HFF-Myc (cell line): ENCODE measurements around the gene FAM117B.

Source experiments
- DNase-seq: peaks from one replicate; pipeline ENCODE4 v3.0.0-alpha.2; 2011; ENCODE audit warnings: low read depth; ENCODE audit errors: extremely low read depth
- H3K4me3 ChIP-seq: replicated peaks from 2 replicates; pipeline ENCODE4 v1.5.1; 2011; ENCODE audit warnings: low read depth, mild to moderate bottlenecking, control low read depth, low read length
- TF ChIP-seq, protein P1 (sequence below): IDR thresholded peaks from 2 replicates; pipeline ENCODE4 v1.5.1; 2012; ENCODE audit warnings: mild to moderate bottlenecking, low read depth, low read length, control low read depth; ENCODE audit errors: missing control alignments

Gene FAM117B

DNA sequence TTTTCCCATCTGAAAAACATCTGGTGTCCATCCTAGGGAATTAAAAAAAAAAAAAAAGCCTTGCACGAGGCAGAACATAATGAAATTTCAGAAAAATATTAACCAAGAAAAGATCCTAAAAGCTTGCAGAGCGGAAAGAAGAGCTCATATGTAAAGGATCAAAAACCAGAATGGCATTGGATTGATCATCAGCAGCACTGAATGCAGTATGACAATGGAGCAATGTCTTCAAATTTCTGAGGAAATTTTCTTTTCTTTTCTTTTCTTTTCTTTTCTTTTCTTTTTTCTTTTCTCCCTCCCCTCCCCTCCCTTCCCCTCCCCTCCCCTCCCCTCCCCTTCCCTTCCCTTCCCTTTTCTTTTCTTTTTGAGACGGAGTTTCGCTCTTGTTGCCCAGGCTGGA lies 21.3 kb upstream of the FAM117B start:
- TF ChIP-seq, protein P1, sequence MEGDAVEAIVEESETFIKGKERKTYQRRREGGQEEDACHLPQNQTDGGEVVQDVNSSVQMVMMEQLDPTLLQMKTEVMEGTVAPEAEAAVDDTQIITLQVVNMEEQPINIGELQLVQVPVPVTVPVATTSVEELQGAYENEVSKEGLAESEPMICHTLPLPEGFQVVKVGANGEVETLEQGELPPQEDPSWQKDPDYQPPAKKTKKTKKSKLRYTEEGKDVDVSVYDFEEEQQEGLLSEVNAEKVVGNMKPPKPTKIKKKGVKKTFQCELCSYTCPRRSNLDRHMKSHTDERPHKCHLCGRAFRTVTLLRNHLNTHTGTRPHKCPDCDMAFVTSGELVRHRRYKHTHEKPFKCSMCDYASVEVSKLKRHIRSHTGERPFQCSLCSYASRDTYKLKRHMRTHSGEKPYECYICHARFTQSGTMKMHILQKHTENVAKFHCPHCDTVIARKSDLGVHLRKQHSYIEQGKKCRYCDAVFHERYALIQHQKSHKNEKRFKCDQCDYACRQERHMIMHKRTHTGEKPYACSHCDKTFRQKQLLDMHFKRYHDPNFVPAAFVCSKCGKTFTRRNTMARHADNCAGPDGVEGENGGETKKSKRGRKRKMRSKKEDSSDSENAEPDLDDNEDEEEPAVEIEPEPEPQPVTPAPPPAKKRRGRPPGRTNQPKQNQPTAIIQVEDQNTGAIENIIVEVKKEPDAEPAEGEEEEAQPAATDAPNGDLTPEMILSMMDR = no peak
- H3K4me3 ChIP-seq = no peak overlapping the region
- DNase-seq = no peak

DNA sequence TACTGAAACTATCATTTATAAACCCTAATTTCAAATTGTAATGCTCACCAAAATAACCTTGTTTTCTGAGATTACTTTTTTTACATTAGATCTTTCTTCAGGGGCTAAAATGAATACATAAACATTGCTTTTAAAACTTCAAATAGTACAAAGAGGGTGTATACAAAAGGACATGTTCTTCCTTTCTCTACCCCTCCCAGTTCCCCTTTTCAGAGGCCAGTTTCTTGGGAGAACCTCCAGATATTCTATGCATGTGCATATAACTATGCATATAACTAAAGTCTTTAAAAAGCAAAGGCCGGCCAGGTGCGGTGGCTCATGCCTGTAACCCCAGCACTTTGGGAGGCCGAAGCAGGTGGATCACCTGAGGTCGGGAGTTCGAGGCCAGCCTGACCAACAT lies 10.6 kb upstream of the FAM117B start:
- no peak for DNase-seq
- TF ChIP-seq, protein P1 = no peak
- no peak overlapping the region for H3K4me3 ChIP-seq

DNA sequence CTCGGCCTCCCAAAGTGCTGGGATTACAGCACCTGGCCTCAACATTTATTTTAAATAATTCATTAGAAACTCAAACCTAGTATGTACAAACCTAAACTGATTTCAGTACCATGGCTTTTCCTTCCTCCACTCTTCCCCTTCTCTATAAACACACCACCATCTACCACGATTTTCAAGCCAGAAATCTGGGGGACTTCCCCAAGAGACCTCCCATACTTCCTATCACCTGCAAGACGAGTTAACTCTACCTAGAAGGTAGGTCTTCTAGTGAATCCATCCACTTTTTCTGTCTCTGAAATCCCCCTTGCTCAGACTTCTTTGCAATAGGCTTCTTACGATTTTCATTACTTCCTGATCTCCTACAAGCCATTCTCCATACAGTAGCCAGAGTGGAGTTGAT lies 7.7 kb upstream of the FAM117B start:
- no peak for DNase-seq
- H3K4me3 ChIP-seq = no peak overlapping the region
- TF ChIP-seq, protein P1 = no peak

DNA sequence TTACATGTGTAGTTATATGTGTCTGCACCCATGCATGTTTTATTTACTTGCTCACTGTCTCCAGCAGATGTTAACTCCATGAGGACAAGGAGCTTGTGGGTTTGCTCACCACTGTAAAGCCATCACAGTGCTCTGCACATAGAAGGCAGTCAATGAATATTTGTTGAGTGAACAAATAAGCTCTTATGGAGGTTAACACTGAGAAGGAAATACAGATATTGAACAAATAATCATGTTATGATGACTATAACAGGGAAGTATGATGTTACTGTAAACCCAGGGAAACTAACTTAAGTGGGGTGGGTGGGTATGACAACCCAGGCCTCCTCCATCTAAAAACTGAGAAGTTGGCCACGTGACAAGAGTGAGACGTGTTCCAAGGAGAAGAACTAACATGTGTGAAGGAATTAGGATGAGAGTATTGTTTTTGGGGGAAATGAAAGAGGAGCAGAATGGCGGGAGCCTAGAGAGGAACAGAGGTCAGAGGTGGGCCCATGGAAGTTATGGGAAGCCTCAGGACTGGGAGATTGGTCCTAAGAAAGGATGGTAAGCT lies 6.0 kb upstream of the FAM117B start:
- TF ChIP-seq, protein P1 = no peak
- no peak overlapping the region for H3K4me3 ChIP-seq
- no peak for DNase-seq

DNA sequence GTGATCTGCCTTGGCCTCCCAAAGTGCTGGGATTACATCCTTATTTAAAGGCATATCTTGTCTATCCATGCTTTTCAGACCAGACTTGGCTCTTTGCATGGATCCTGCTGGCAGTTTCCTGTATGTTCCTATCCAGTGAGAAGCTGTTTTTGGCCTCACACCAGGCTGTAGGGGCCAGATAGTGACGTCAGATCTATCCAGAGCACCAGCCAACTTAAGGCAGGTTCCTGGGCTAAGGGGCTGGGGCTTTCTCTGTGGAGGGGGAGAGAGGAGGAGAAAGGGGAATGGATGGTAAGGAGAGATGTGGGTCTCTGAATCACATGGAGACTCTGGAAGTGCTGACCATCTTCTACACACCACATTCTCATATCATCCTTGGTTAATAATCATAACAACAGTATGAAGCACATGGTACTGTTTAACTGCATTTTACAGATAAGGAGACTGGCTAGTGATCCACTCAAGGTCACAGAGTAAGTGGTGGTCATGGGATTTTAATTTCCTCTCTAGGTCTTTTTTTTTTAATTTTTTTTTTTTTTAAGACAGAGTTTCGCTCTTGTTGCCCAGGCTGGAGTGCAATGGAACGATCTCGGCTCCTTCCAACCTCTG lies 2.0 kb upstream of the FAM117B start:
- no peak overlapping the region for H3K4me3 ChIP-seq
- TF ChIP-seq, protein P1 = no peak
- no peak for DNase-seq

DNA sequence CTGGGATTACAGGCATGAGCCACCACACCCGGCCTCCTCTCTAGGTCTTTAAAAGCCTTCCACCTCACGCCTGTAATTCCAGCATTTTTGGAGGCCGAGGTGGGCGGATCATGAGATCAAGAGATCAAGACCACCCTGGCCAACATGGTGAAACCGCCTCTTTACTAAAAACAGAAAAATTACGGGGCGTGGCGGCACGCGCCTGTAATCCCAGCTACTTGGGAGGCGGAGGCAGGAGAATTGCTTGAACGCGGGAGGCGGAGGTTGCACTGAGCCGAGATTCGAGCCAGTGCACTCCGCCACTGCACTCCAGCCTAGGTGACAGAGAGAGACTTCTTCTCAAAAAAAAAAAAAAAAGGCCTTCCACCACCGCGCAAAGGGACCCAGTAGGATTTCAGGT lies 1.3 kb upstream of the FAM117B start:
- no peak for DNase-seq
- TF ChIP-seq, protein P1 = no peak
- no peak overlapping the region for H3K4me3 ChIP-seq
